Activated CD8-positive, alpha-beta memory T cell treated with anti-CD3 and anti-CD28 coated beads for 48 hours (primary cell): Measurements from ENCODE around the gene NOL4.
"Not testable (repeated sequence)": the region's sequence is repeated elsewhere in the genome, so short reads cannot be mapped to it uniquely, and the experiment has no call there.

Source experiments
- DNase-seq, 3 experiments: peaks; one replicate each; pipeline ENCODE4 v3.0.0-alpha.2; 2020; ENCODE audit warnings: low read depth in 2 of 3, low spot score in 2 of 3

NOL4 gene

GRCh38 chr18:34224423-34225217 lies at the start of gene NOL4:
Gene NOL4, minus strand, starts transcription at chr18:34224913. Its CDS starts 1,660 bp downstream, at chr18:34223253.
- no peak for DNase-seq

- DNase-seq: not testable (repeated sequence)
Measured at GRCh38 chr18:34266029-34266428, 41.3 kb upstream of the NOL4 start.

- no peak for DNase-seq
Measured at GRCh38 chr18:34261865-34262780, 37.4 kb upstream of the NOL4 start.

- no peak for DNase-seq
Measured at GRCh38 chr18:34258176-34258575, 33.5 kb upstream of the NOL4 start.

GRCh38 chr18:34251919-34252318 lies 27.2 kb upstream of the NOL4 start:
- DNase-seq: no peak

GRCh38 chr18:34248727-34249126 lies 24.0 kb upstream of the NOL4 start:
- no peak for DNase-seq

- no peak for DNase-seq
Measured at GRCh38 chr18:34242739-34243138, 18.0 kb upstream of the NOL4 start.

GRCh38 chr18:34233781-34234388 lies 9.2 kb upstream of the NOL4 start:
- DNase-seq: not testable (repeated sequence)

GRCh38 chr18:34225218-34225553 lies 473 bp upstream of the NOL4 start:
- DNase-seq: no peak

- DNase-seq: no peak
Measured at GRCh38 chr18:34223893-34224422, 755 bp downstream of the NOL4 start.

GRCh38 chr18:34223164-34223892 lies 1.4 kb downstream of the NOL4 start:
- DNase-seq: no peak

GRCh38 chr18:34222307-34223163 lies 2.2 kb downstream of the NOL4 start:
- no peak for DNase-seq

GRCh38 chr18:34221971-34222306 lies 2.8 kb downstream of the NOL4 start:
- DNase-seq: no peak

- no peak for DNase-seq
Measured at GRCh38 chr18:34220081-34220815, 4.5 kb downstream of the NOL4 start.

GRCh38 chr18:34219651-34220050 lies 5.1 kb downstream of the NOL4 start:
- no peak for DNase-seq

- DNase-seq: no peak
Measured at GRCh38 chr18:34212511-34212910, 12.2 kb downstream of the NOL4 start.

GRCh38 chr18:34207344-34207851 lies 17.3 kb downstream of the NOL4 start:
- DNase-seq: no peak

- DNase-seq: no peak
Measured at GRCh38 chr18:34203866-34204265, 20.8 kb downstream of the NOL4 start.

- DNase-seq: no peak
Measured at GRCh38 chr18:34196256-34196655, 28.5 kb downstream of the NOL4 start.
